CD1c-positive myeloid dendritic cell (primary cell): ENCODE results near the gene MEGF6.

Experiments
- DNase-seq: peaks from one replicate; pipeline ENCODE4 v3.0.0-alpha.2; 2016; ENCODE audit errors: extremely low spot score

The MEGF6 gene

GRCh38 chr1:3469849-3470649 lies 141.3 kb downstream of the MEGF6 start:
- no peak for DNase-seq

GRCh38 chr1:3469104-3469848 lies 142.0 kb downstream of the MEGF6 start:
- no peak for DNase-seq

GRCh38 chr1:3468236-3469103 lies 142.8 kb downstream of the MEGF6 start:
- DNase-seq = no peak

DNA sequence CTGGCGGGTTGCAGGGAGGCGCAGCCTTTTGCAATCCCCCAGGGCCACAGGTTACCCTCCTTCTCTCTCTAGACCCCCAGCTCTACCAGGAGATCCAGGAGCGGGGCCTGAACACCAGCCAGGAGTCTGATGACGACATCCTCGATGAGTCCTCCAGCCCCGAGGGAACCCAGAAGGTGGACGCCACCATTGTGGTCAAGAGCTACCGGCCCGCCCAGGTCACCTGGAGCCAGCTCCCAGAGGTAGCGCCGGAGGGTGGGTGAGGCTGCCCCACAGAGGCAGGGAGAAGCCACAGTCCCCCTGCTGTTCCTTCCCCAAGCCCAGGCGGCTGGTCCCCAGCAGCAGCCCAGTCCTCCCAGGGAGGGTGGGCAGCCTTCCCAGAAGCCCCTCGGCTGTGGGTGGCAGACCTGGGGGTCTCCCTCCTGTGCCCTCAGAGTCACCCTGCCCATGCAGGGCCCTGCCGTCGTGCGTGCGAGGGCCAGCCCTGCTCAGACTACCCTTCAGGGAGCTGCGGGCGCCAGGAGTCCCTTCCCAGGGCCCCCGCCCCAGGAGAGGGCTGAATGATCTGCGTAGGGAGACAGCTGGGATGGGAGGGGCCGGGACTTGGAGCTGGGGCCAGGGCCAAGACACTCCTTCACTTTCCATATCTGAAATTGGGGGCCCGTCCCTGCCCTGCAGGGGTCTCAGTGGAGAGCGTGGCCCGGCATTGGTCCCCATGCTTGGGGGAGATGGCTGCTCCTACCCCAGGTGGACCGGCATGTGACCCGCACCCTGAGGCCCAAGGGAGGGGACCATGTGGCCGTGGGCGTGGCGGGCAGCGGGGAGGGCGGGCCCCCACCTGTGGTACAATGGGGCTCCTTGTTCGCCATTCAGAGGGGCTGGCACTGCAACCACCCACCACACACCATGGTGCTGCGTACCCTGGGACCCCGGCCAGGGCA lies 143.9 kb downstream of the MEGF6 start:
- DNase-seq = no peak

- no peak for DNase-seq
Measured at GRCh38 chr1:3466366-3467075, 144.8 kb downstream of the MEGF6 start.

GRCh38 chr1:3465935-3466321 lies 145.4 kb downstream of the MEGF6 start:
- DNase-seq = no peak

- DNase-seq = no peak
Measured at GRCh38 chr1:3465091-3465934, 146.0 kb downstream of the MEGF6 start.

- DNase-seq = no peak
Measured at GRCh38 chr1:3464649-3465025, 146.7 kb downstream of the MEGF6 start.

DNA sequence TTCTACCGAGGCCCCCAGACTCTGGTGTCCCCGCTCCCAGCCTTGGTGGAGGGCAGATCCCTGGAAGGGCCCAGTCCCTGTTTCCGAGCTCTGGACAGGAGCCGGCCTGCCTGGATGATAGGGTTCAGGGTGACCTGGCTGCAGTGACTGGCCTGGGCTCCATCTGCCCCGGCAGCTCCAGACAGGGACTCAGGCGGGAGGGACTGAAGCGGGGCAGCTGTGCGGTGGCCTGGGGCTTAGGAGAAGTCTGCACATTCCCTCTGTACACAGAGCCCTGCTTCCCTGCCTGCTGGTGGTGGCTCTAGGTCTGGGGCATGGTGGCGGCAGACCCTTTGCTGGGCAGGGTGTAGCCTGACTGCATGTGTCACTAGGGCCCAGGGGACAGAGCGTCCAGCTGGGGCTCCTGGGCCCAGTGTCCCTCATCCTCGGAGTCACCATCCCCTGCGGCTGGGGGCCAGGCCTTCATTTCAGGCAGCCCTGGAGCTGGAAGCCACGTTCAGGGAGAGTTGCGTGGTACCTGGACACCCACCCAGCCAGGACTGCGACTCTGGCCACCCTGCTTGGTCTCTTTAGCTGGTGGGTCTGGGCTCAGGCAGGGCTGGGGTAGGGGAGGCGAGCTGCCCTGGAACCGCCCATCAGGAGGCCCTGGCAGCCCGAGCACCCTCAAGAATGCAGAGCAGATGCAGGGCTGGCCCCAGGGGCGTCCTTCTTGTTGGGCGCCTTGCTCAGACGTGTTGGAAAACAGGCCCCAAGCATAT lies 147.2 kb downstream of the MEGF6 start:
- DNase-seq = no peak

DNA sequence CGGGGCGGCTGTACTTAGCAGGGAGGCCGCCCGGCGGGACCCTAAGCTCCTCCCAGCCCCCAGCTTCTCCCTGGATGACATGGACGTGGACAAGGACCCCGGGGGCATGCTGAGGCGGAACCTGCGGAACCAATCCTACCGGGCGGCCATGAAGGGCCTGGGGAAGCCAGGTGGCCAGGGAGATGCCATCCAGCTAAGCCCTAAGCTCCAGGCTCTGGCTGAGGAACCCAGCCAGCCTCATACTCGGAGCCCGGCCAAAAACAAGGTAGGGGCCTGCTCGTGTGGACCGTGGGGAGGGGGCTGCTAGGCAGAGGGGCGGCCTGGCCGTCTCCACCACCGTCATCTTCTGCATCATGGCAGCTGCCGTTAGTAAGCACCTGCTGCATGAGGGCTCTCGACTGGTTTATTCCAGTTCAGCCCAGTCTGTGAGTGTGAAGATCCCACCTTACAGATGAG lies 147.9 kb downstream of the MEGF6 start:
- no peak for DNase-seq

- DNase-seq = no peak
Measured at GRCh38 chr1:3463013-3463385, 148.3 kb downstream of the MEGF6 start.

DNA sequence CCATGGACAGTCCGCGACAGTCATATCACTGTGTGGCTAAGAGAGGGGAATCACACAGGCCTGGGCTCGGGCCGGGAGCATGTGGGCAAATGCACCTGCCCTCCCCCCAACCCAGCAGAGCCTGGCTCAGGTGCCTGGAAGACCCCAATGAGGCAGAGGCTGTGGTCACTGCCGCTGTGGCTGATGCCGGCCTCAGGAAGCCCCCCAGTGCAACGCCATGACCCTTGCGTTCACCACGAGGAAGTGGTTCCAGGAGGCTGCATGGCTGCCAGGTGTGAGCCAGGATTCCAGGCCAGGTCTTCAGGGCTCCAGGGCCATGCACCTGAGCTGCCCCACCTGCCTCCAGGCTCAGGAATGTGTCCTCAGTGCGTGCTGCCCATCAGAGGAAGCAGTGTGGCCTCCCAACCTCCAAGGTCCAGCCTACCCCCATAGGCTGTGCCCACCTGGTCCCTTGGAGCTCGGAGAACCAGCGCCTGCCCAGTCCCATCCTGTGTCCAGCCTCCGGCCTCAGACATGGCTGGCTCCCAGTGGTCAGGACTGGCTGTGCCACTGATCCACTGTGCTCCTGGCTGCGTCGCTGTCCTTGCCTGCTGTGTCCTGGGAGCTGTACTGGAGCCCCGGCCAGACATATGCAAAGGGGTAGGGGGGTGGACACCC lies 148.8 kb downstream of the MEGF6 start:
- DNase-seq = no peak

DNA sequence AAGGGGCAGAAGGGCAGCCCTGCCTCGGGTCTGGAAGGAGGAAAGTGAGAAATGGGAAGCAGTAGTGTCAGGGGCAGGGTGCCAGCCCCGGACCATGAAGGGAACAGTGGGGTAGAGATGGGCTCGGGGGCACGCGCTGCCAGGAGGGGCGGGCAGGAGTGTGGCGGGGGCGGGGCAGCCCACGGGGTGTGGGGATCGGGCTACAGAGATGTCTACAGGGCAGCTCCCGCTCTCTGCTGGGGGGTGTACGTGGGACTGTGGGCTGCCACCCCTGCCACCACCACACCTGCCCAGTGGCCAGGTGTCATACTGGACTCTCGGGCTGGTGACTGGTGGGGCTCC lies 149.4 kb downstream of the MEGF6 start:
- no peak for DNase-seq

- no peak for DNase-seq
Measured at GRCh38 chr1:3461238-3461933, 149.9 kb downstream of the MEGF6 start.

DNA sequence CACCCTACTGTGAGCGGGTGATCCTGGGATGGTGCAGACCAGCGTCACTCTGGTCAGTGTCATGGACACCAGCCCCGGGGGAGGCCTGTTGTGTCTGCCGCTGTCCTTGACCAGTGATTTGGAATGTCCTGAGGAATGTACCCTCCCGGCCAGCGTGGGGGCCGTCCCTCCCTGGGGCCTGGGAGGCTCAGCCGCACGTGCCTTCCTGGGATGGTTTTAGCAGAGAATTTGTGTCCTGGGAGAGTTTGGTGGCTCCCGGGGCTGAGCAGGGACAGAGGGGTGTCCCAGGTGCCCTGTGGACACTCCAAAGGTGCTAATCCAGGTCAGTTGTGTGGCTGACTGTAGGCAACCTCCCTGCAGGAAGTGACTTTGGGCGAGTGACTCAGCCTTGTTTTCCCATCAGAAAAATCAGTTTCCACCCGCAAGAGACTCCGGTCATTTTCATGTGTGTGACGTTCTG lies 150.6 kb downstream of the MEGF6 start:
- no peak for DNase-seq

DNA sequence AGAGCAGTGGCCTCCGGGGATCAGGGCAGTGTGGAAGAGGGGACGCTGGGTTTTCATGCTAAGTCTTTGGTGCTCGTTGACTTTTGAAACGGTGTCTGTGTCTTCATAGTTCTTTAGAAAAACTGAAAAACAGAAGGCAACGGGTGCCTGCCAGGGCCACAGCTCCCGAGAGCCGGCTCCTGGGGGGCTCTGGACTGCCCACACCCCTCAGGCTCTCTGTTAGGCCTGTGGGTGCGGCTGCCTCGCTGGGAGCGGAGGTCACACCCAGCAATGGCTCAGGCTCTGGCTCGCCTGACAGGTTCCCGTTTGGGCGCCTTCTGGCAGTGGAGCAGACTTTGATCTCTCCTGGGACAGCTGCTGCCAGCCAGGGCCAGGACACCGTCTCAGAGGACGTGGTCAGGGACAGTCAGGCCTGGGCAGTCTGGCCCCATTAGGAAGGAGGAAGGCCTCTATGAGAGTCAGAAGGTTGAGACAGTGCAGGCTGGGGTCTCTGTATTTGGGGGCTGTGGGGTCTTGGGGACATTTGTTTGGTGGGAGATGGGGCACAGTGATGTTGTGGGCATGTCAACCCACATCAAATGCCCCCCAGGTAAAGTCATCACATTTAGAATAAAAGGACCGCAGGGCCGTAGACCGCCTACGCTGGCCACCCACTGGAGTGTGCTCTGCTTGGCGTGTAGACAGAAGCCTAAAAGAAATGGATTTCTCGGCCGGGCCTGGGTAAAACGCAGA lies 151.2 kb downstream of the MEGF6 start:
- DNase-seq = no peak
